MM.1S (cell line): Measurements from ENCODE around the gene GRIK3.

Experiments
- EZH2 ChIP-seq: fragments of 300-600 bp; sonication (generic); optimal IDR thresholded peaks from 2 replicates; pipeline ENCODE3; 2017; ENCODE audit warnings: low read depth, mild to moderate bottlenecking, antibody characterized with exemption, low read length, mixed read lengths
- TF ChIP-seq, protein P1 (sequence below): fragments of 300-600 bp; sonication (generic); IDR thresholded peaks from 2 replicates; pipeline ENCODE4 v1.5.1; 2016; ENCODE audit warnings: antibody characterized with exemption, low read length, mixed read lengths

GRCh38 chr1:36986241-36986985, 47.9 kb downstream of the GRIK3 start:
- TF ChIP-seq, protein P1, sequence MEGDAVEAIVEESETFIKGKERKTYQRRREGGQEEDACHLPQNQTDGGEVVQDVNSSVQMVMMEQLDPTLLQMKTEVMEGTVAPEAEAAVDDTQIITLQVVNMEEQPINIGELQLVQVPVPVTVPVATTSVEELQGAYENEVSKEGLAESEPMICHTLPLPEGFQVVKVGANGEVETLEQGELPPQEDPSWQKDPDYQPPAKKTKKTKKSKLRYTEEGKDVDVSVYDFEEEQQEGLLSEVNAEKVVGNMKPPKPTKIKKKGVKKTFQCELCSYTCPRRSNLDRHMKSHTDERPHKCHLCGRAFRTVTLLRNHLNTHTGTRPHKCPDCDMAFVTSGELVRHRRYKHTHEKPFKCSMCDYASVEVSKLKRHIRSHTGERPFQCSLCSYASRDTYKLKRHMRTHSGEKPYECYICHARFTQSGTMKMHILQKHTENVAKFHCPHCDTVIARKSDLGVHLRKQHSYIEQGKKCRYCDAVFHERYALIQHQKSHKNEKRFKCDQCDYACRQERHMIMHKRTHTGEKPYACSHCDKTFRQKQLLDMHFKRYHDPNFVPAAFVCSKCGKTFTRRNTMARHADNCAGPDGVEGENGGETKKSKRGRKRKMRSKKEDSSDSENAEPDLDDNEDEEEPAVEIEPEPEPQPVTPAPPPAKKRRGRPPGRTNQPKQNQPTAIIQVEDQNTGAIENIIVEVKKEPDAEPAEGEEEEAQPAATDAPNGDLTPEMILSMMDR = no peak
- TF ChIP-seq EZH2 = no peak
